Body of pancreas (tissue), 4 donors: ENCODE results near the gene RFTN1. TPM values are rescaled to one million over a fixed set of nuclear protein-coding genes. Genes with fewer than 3 reads are reported as not detected.

Experiments
- ATAC-seq: fragments of 150-250 bp; one replicate; pipeline ENCODE4 v1.9.1; 2016
- DNase-seq, 4 donors: peaks; one replicate each; pipeline ENCODE4 v3.0.0-alpha.2; 2019
- H3K27ac ChIP-seq, 4 donors: fragments of 200-600 bp; sonication (generic); 1 replicate in 3 of 4; 2 replicates in 1 of 4; pipeline versions ENCODE4 v1.5.1 to v1.6.1; 2016 to 2019; ENCODE audit warnings: mild to moderate bottlenecking in 1 of 4, mixed read lengths in 1 of 4, moderate library complexity in 1 of 4
- H3K27me3 ChIP-seq, 2 donors: fragments of 200-600 bp; sonication (generic); one replicate each; pipeline ENCODE4 v1.6.0; 2016; ENCODE audit warnings: mild to moderate bottlenecking in 1 of 2
- H3K36me3 ChIP-seq, 2 donors: fragments of 200-600 bp; sonication (generic); replicated peaks in 1 of 2; 2 replicates each; pipeline ENCODE4 v1.5.1; 2016; ENCODE audit warnings: low read depth in 2 of 2; ENCODE audit not compliant: insufficient read depth in 1 of 2
- H3K4me1 ChIP-seq: fragments of 200-600 bp; sonication (generic); one replicate; pipeline ENCODE4 v1.6.0; 2016
- H3K4me3 ChIP-seq, 2 donors: fragments of 200-600 bp; sonication (generic); 1 replicate in 1 of 2; 2 replicates in 1 of 2; pipeline ENCODE4 v1.5.1; 2016 to 2019
- H3K9me3 ChIP-seq, 3 donors: fragments of 200-600 bp; sonication (generic); 1 replicate in 2 of 3; 2 replicates in 1 of 3; pipeline ENCODE4 v1.5.1; 2016
- CTCF ChIP-seq, 7 experiments: fragments of 450-650 bp in 4 of 7; fragments of 200-600 bp in 3 of 7; sonication (generic) in 3 of 7; IDR thresholded peaks; one replicate each; pipeline ENCODE4 v1.5.1; 2016 to 2019; ENCODE audit warnings: antibody characterized with exemption in 7 of 7
- POLR2A ChIP-seq, 3 donors: fragments of 450-650 bp; IDR thresholded peaks; one replicate each; pipeline ENCODE4 v1.6.1; 2016; ENCODE audit warnings: antibody characterized with exemption in 3 of 3, mild to moderate bottlenecking in 2 of 3
- WGBS, 2 donors: methylation state at CpG; one replicate each; pipeline ENCODE4 v1.1.5; 2017; 5-methylcytosine and 5-hydroxymethylcytosine counted together
- intact Hi-C: fragments of 100-400 bp; cut with DNase I; formaldehyde crosslinking; loops from one replicate; pipeline ENCODE4 v1.15.1; 2023
- total RNA-seq, 2 donors: library from RNA; depleted of rRNA; stranded (reverse); fragments of >200 nt; gene quantifications; one replicate each; pipeline ENCODE4 v1.1.0, GENCODE V29; 2016

Gene RFTN1
- total RNA-seq, 2 donors from 2014 or later, result 6.5 to 28.0 TPM

DNA sequence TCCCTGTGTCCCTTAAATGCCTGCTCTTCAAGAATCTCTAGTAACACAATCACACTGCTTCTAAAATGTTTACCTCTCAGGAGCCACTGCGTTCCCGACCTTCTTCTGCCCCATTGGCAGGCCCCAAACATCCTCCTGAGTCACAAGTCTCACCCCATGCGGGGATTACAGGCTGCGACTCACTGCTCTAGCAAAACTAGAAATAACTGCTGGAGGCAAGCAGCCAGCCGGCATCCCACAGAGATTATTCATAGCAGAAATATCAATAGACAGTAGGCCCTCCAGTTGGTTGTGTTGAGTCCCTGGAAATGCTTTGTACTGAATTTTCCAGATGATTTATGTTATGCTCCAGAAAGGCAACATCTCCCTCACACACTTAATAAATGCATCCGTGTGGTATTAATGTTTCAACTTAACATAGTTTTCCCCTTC, 64.8 kb downstream of the RFTN1 start:
- peak in 2 of 4 donors; percentile 29 to 58 for DNase-seq
- Histone ChIP-seq H3K9me3 (no peaks in the 10 kb centered on the region), H3K27me3 (no peaks in the 10 kb centered on the region), H3K4me3 (no peak overlapping the region), H3K27ac (no peak overlapping the region), H3K36me3 (no peaks in the 10 kb centered on the region), H3K4me1 (no peaks in the 10 kb centered on the region)
- ATAC-seq, result peak; percentile 21
- intact Hi-C loops, result no loop called here
- 48 to 69% methylated on average over 6 of the region's 6 CpGs for WGBS, 2 donors
- TF ChIP-seq POLR2A (IDR thresholded peaks at IDR 0.05), result no peak
- no peak for TF ChIP-seq CTCF (IDR thresholded peaks at IDR 0.05)

- no peaks in the 10 kb centered on the region for H3K36me3 ChIP-seq
- no peaks in the 10 kb centered on the region for H3K27me3 ChIP-seq
- TF ChIP-seq POLR2A (IDR thresholded peaks at IDR 0.05) (no peak), CTCF (IDR thresholded peaks at IDR 0.05) (no peak)
- intact Hi-C loops, result no loop called here
- H3K4me3 ChIP-seq, result no peak overlapping the region
- no peak overlapping the region for H3K27ac ChIP-seq
- no peak for DNase-seq
- H3K9me3 ChIP-seq, result no peaks in the 10 kb centered on the region
- no peak for ATAC-seq
- no peaks in the 10 kb centered on the region for H3K4me1 ChIP-seq
- 73 to 86% methylated on average over 4 of the region's 4 CpGs for WGBS, 2 donors
Observed at GRCh38 chr3:16447135-16447534, 66.4 kb downstream of the RFTN1 start.

- no peak overlapping the region for H3K27ac ChIP-seq
- no peaks in the 10 kb centered on the region for H3K27me3 ChIP-seq
- no peaks in the 10 kb centered on the region for H3K9me3 ChIP-seq
- ATAC-seq, result no peak
- H3K4me3 ChIP-seq, result no peak overlapping the region
- TF ChIP-seq CTCF (IDR thresholded peaks at IDR 0.05) (no peak), POLR2A (IDR thresholded peaks at IDR 0.05) (no peak)
- DNase-seq, result no peak
- no peaks in the 10 kb centered on the region for H3K36me3 ChIP-seq
- 73 to 77% methylated on average over 6 of the region's 6 CpGs for WGBS, 2 donors
- intact Hi-C loops, result no loop called here
- H3K4me1 ChIP-seq, result no peaks in the 10 kb centered on the region
Observed at GRCh38 chr3:16444344-16444743, 69.2 kb downstream of the RFTN1 start.

DNA sequence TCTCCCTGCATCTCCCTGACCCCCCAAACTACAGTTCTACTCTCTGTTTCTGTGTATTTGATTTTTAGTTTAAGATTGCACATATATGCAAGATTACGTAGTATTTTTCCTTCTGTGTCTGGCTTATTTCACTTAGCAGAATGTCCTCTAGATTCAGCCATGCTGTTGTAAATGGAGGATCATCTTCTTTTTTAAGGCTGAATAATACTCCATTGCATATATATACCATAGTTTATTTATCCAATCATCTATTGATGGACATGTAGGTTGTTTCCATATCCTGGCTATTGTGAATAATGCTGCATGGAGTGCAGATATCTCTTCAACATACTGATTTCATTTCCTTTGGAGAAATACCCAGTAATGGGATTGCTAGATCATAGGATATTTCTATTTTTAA, 70.8 kb downstream of the RFTN1 start:
- ATAC-seq (no peak), DNase-seq (no peak)
- intact Hi-C loops, result no loop called here
- Histone ChIP-seq H3K4me3 (no peak overlapping the region), H3K9me3 (no peaks in the 10 kb centered on the region), H3K27me3 (no peaks in the 10 kb centered on the region), H3K36me3 (no peaks in the 10 kb centered on the region), H3K4me1 (no peaks in the 10 kb centered on the region), H3K27ac (no peak overlapping the region)
- WGBS, 2 donors, result 90 to 96% methylated on average over 1 of the region's 1 CpG
- TF ChIP-seq POLR2A (IDR thresholded peaks at IDR 0.05), result no peak
- TF ChIP-seq CTCF (IDR thresholded peaks at IDR 0.05), result no peak

DNA sequence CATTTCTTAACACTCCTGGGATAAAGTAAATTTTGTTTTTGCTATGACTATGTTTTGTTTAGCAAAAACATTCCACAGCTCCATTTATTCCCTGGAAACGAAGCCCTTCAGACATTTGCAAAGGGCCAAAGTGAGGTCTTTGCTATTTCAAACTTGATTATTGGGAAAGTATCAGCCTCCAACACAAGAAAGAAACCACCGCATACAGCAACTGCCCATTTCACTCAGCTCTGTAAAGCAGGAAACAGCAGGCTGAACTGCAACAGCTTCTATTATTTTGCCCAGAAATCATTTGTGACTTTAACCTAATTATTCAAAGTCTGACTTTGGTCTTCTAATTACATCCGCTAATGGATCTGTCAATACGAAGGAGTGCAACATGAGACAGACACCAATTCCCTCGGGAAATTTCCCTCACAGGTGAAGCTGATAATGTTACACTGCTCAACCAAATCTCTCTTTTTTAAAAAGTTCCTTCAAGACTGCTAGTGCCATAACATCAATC, 72.1 kb downstream of the RFTN1 start:
- DNase-seq, result peak in 1 of 4 donors; percentile 6
- Histone ChIP-seq H3K27ac (no peak overlapping the region), H3K9me3 (no peaks in the 10 kb centered on the region), H3K4me3 (no peak overlapping the region), H3K36me3 (no peaks in the 10 kb centered on the region), H3K27me3 (no peaks in the 10 kb centered on the region), H3K4me1 (no peaks in the 10 kb centered on the region)
- no peak for ATAC-seq
- 18 to 19% methylated on average over 5 of the region's 5 CpGs for WGBS, 2 donors
- no peak for TF ChIP-seq POLR2A (IDR thresholded peaks at IDR 0.05)
- no peak for TF ChIP-seq CTCF (IDR thresholded peaks at IDR 0.05)
- intact Hi-C loops, result no loop called here
